MCF 10A (cell line): ENCODE data around the gene APOB. TPM values are rescaled to one million over a fixed set of nuclear protein-coding genes. Genes with fewer than 3 reads are reported as not detected.

Experiments
- BruUV-seq: library from RNA; stranded (reverse); fragments of 400-500 nt; replicated peaks from 2 replicates; lab custom pipeline; 2021; lab: Mats Ljungman, UMichigan
- CTCF ChIA-PET: fragments of 300-600 bp; sonication (Branson Sonifier 250); formaldehyde crosslinking; extraction: SDS; loops from one replicate; lab custom pipeline; 2021; ENCODE audit warnings: antibody characterized with exemption, inconsistent platforms; lab: Yijun Ruan, JAX
- POLR2A ChIA-PET: fragments of 300-600, 350-650 bp; sonication (Branson Sonifier 250); formaldehyde crosslinking; extraction: SDS; loops from one replicate; lab custom pipeline; 2020; ENCODE audit warnings: antibody characterized with exemption, inconsistent platforms; lab: Yijun Ruan, JAX
- DNase-seq: peaks from one replicate; pipeline ENCODE4 v3.0.0-alpha.2; 2018; ENCODE audit not compliant: unreplicated experiment
- H3K27ac Mint-ChIP-seq: one replicate; pipeline ENCODE4 v1.8.0; 2022; ENCODE audit warnings: mild to moderate bottlenecking, low read depth, mixed read lengths; ENCODE audit not compliant: unreplicated experiment
- H3K27me3 Mint-ChIP-seq: one replicate; pipeline ENCODE4 v1.8.0; 2022; ENCODE audit warnings: mixed read lengths; ENCODE audit not compliant: insufficient read depth, unreplicated experiment
- H3K36me3 Mint-ChIP-seq: one replicate; pipeline ENCODE4 v1.8.0; 2022; ENCODE audit warnings: mild to moderate bottlenecking, moderate library complexity, mixed read lengths; ENCODE audit not compliant: insufficient read depth, unreplicated experiment
- H3K4me1 Mint-ChIP-seq: one replicate; pipeline ENCODE4 v1.8.0; 2022; ENCODE audit warnings: mixed read lengths; ENCODE audit not compliant: insufficient read depth, unreplicated experiment
- H3K4me3 Mint-ChIP-seq: one replicate; pipeline ENCODE4 v1.8.0; 2022; ENCODE audit warnings: mild to moderate bottlenecking, moderate library complexity, mixed read lengths; ENCODE audit not compliant: unreplicated experiment
- H3K9me3 Mint-ChIP-seq: one replicate; pipeline ENCODE4 v1.8.0; 2022; ENCODE audit warnings: mixed read lengths; ENCODE audit not compliant: unreplicated experiment
- intact Hi-C: fragments of 100-400 bp; cut with micrococcal nuclease; formaldehyde crosslinking; loops from 2 replicates; pipeline ENCODE4 v1.14.1; 2022
- total RNA-seq: library from RNA; stranded (reverse); gene quantifications from 2 replicates; pipeline ENCODE4 v1.2.3, GENCODE V29; 2022
- TF ChIP-seq, protein P1 (sequence below): fragments of 200-600 bp; IDR thresholded peaks from one replicate; pipeline ENCODE4 v1.8.0; 2022; ENCODE audit warnings: antibody characterized with exemption, mild to moderate bottlenecking; ENCODE audit not compliant: unreplicated experiment

The APOB gene
- total RNA-seq, 1 experiment from 2014 or later, result not detected

DNA sequence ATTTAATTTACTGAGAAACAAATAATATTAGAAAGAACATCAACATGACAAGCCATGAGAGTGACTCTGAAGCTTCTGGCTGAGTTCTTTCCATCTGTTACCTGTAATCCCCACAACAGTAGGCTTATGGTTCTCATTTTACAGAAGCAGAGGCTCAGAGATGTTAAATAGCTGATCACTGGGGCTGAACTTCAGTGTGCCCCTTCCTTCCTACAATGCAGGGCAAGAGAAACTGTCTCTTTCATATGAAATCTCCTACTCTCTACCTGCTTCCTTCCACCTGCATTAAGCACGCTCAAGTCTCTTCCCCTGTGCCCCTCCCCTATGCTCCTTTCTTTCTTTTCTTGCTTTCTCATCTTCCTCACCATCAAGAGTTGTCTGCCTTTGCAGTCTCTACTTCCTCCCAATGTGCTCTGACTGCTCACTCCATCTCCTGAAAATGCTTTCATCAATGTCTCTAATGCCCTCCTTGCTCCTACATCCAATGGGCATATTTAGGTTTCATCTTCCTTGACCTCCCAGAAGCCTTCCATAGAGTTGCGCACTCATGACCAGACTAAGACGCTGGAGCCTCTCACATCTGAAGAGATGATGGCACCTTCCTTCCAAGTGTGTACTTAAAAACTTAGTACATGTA, 23.7 kb downstream of the APOB start:
- Mint-ChIP-seq H3K4me1 (no peaks in the 10 kb centered on the region), H3K36me3 (no peaks in the 10 kb centered on the region), H3K27me3 (peaks cover 25% of the 10 kb centered on the region), H3K4me3 (no peak overlapping the region), H3K9me3 (no peaks in the 10 kb centered on the region), H3K27ac (no peak overlapping the region)
- ChIA-PET POLR2A (no interaction called here), CTCF (interaction anchor here (0.6 to 0.9 kb wide), 2 partner anchors 22 to 57 kb away, joined by 4 to 5 read pairs; no protein-coding TSS in a partner anchor)
- intact Hi-C loops, result no loop called here
- DNase-seq, result no peak
- BruUV-seq, result no TSS peak
- TF ChIP-seq, protein P1, sequence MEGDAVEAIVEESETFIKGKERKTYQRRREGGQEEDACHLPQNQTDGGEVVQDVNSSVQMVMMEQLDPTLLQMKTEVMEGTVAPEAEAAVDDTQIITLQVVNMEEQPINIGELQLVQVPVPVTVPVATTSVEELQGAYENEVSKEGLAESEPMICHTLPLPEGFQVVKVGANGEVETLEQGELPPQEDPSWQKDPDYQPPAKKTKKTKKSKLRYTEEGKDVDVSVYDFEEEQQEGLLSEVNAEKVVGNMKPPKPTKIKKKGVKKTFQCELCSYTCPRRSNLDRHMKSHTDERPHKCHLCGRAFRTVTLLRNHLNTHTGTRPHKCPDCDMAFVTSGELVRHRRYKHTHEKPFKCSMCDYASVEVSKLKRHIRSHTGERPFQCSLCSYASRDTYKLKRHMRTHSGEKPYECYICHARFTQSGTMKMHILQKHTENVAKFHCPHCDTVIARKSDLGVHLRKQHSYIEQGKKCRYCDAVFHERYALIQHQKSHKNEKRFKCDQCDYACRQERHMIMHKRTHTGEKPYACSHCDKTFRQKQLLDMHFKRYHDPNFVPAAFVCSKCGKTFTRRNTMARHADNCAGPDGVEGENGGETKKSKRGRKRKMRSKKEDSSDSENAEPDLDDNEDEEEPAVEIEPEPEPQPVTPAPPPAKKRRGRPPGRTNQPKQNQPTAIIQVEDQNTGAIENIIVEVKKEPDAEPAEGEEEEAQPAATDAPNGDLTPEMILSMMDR, result no peak

GRCh38 chr2:21019678-21020021, 24.2 kb downstream of the APOB start:
- intact Hi-C loops, result no loop called here
- no peaks in the 10 kb centered on the region for H3K36me3 Mint-ChIP-seq
- peaks cover 25% of the 10 kb centered on the region for H3K27me3 Mint-ChIP-seq

DNA sequence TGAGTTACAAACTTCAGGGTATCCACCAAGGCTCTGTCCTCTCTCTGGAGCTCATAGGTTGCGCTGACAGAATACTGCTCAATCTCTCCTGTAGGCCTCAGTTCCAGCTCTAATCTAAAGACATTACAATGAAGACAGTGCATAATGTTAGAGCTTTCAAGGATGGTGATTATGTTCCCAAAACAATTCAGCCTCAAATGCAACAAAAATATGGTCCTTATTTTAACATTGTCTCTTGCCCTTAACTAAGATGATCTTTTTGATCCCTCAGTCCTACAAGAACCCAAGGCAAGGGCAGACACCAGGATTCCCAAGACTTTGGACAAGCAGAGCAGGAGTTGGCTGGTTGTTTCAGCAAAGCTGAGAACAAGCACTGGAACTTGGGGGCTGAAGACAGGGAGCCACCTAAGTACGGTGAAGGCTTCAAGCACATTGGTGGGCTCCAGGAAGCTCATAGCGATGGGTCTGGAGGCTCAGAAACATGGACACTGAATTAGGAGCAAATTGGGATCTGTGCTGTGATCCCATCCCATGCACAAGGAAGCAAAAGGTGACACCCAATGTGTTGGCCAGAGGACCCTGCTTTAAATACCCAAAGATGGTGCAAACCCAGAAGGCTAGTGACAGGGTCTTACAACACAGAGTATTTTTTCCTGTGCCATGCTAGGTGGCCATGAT, 24.7 kb downstream of the APOB start:
- Mint-ChIP-seq H3K4me1 (no peaks in the 10 kb centered on the region), H3K4me3 (no peak overlapping the region), H3K9me3 (no peaks in the 10 kb centered on the region), H3K27ac (no peak overlapping the region), H3K27me3 (peaks cover 25% of the 10 kb centered on the region), H3K36me3 (no peaks in the 10 kb centered on the region)
- BruUV-seq, result no TSS peak
- ChIA-PET POLR2A (interaction anchor here (0.6 kb wide), 1 partner anchor 66 kb away, joined by 3 read pairs; no protein-coding TSS in a partner anchor), CTCF (interaction anchor here (0.6 to 0.8 kb wide), 3 partner anchors 8 to 237 kb away, joined by 3 to 5 read pairs (median 3); no protein-coding TSS in a partner anchor)
- TF ChIP-seq, protein P1, result no peak
- intact Hi-C loops, result no loop called here
- DNase-seq, result no peak

More at GRCh38 chr2:21019678-21020021, 24.2 kb downstream of the APOB start:
- ChIA-PET POLR2A (no interaction called here), CTCF (interaction anchor here (0.6 to 0.8 kb wide), 2 partner anchors 8 to 56 kb away, joined by 3 to 4 read pairs; no protein-coding TSS in a partner anchor)
- H3K4me1 Mint-ChIP-seq, result no peaks in the 10 kb centered on the region
- no peak overlapping the region for H3K27ac Mint-ChIP-seq
- no peak overlapping the region for H3K4me3 Mint-ChIP-seq
- DNase-seq, result no peak
- TF ChIP-seq, protein P1, result no peak
- BruUV-seq, result no TSS peak
- H3K9me3 Mint-ChIP-seq, result no peaks in the 10 kb centered on the region

- intact Hi-C loops, result no loop called here
- TF ChIP-seq, protein P1, result no peak
- BruUV-seq, result no TSS peak
- Mint-ChIP-seq H3K4me1 (no peaks in the 10 kb centered on the region), H3K4me3 (no peak overlapping the region), H3K36me3 (no peaks in the 10 kb centered on the region), H3K9me3 (no peaks in the 10 kb centered on the region), H3K27me3 (peaks cover 33% of the 10 kb centered on the region), H3K27ac (no peak overlapping the region)
- DNase-seq, result no peak
- ChIA-PET POLR2A (no interaction called here), CTCF (interaction anchor here (0.6 kb wide), 1 partner anchor 236 kb away, joined by 3 read pairs; no protein-coding TSS in a partner anchor)
Measured at GRCh38 chr2:21018290-21018689, 25.6 kb downstream of the APOB start.
